ENCODE results near the gene SLC15A3. TPM values are rescaled to one million over a fixed set of nuclear protein-coding genes. Genes with fewer than 3 reads are reported as not detected.

Gene SLC15A3
- total RNA-seq, 1 donor from 2014 or later: 10.4 TPM

DNA sequence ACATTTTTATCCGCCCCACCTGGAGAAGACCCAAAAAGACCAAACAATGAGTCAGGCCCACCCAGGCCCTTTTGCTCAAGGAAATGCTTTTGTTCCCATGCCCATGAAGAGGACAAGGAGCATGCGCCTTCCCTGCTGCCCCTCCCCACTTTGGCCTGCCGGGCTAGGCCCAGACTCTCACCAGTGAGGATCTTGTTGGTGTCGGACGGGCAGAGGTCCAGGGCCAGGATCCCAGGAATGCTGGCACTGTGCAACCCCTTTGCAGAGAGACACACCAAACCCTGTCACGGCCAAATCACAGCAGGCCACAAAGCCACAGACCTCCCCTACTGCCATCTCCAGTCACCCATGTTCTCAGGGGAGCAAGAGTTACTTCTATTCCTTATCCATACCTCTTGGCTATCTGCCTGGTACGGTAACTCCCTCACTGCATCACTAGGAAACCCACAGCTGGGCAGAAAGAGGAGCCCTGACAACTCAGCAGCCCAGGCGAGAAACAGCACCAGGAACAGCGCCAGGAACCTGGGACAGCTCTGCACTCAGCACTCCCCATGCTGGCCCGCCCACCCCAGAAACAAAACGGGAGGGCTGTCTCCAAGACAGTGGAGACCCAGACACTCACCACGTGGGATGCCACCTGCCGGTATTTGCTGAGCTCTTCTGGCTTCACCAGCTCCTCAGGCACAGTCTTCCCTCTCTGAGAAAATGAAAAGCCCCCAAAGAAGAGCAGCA, 51.1 kb downstream of the SLC15A3 start:
- TF ChIP-seq, protein P1, sequence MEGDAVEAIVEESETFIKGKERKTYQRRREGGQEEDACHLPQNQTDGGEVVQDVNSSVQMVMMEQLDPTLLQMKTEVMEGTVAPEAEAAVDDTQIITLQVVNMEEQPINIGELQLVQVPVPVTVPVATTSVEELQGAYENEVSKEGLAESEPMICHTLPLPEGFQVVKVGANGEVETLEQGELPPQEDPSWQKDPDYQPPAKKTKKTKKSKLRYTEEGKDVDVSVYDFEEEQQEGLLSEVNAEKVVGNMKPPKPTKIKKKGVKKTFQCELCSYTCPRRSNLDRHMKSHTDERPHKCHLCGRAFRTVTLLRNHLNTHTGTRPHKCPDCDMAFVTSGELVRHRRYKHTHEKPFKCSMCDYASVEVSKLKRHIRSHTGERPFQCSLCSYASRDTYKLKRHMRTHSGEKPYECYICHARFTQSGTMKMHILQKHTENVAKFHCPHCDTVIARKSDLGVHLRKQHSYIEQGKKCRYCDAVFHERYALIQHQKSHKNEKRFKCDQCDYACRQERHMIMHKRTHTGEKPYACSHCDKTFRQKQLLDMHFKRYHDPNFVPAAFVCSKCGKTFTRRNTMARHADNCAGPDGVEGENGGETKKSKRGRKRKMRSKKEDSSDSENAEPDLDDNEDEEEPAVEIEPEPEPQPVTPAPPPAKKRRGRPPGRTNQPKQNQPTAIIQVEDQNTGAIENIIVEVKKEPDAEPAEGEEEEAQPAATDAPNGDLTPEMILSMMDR (conservative IDR thresholded peaks at IDR 0.05): no peak
- DNase-seq (ENCODE audit: low read depth, low spot score): no peak
- H3K36me3 Mint-ChIP-seq (ENCODE audit: low read depth): peaks cover 13% of the 10 kb centered on the region
- no peak overlapping the region for H3K27ac Mint-ChIP-seq (ENCODE audit: unreplicated experiment)
- no peaks in the 10 kb centered on the region for H3K27me3 Mint-ChIP-seq (ENCODE audit: low read depth)
- peaks cover 18% of the 10 kb centered on the region for H3K4me1 Mint-ChIP-seq
- H3K4me3 Mint-ChIP-seq: no peak overlapping the region
- H3K9me3 Mint-ChIP-seq: no peaks in the 10 kb centered on the region

DNA sequence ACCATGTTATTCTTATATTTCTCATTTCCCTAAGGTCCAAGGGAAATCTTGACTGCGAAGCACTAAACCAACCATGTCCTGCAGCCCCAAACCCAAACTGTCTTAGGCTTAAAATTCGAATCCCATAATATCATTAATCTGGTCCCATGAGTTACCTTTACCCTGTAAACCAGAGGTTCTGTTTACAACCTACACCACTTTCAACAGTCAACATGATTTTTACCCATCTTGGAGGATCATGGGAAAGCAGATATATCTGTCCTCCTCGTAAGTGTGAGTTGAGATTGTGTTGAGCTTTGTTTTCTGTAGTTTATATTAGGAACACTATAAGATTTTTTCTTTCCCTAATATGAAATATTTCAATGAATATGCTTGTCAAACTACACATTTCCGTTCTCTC, 52.0 kb downstream of the SLC15A3 start:
- peak overlapping the region; percentile 24 for H3K4me3 Mint-ChIP-seq
- peaks cover 10% of the 10 kb centered on the region for H3K4me1 Mint-ChIP-seq
- H3K36me3 Mint-ChIP-seq (ENCODE audit: low read depth): peaks cover 22% of the 10 kb centered on the region
- H3K9me3 Mint-ChIP-seq: no peaks in the 10 kb centered on the region
- TF ChIP-seq, protein P1 (conservative IDR thresholded peaks at IDR 0.05): no peak
- H3K27ac Mint-ChIP-seq (ENCODE audit: unreplicated experiment): no peak overlapping the region
- DNase-seq (ENCODE audit: low read depth, low spot score): no peak
- no peaks in the 10 kb centered on the region for H3K27me3 Mint-ChIP-seq (ENCODE audit: low read depth)

DNA sequence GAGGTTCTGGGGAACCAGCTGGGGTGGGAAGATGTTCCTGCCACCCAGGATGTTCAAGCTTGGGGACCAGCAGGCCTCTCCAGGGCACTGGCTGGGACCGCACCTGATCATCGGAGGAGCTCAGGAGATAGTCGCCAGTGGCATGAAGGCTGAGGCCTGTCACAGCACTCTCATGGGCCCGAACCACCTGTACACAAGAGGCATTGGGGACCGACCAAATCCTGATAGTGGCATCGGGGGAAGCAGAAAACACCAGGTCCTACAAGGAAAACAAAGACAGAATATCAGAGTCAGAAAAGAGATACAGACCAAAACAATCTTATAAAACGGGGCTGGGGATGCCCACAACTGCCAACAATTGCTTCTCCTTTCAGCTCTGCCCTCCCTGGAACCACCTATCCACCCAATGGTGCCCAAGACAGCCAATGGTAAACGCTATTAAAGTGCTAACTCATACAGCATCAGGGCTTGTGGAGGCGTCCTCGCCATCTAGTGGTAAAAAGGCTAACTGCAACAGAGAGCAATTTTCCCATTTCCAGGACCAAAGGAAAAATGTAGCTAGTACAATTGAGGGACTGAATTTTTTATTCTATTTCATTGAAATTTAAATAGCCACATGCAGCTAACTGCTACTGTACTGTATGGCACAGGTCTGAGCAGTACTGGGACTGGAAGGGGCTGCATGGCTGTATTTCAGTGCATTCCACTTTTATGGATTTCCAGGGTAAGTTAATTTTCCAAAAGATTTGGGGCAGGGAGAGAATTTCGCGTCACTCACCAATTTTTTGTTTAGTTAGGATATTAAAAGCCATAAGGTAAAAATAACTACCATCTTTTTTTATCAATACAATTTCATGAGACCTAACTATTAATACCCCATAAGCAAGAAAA, 52.7 kb downstream of the SLC15A3 start:
- Mint-ChIP-seq H3K27ac (ENCODE audit: unreplicated experiment) (peak overlapping the region; percentile 67), H3K4me1 (peaks cover 5% of the 10 kb centered on the region), H3K9me3 (no peaks in the 10 kb centered on the region), H3K27me3 (ENCODE audit: low read depth) (no peaks in the 10 kb centered on the region), H3K4me3 (peak overlapping the region; percentile 79), H3K36me3 (ENCODE audit: low read depth) (peaks cover 24% of the 10 kb centered on the region)
- DNase-seq (ENCODE audit: low read depth, low spot score): peak; percentile 59
- TF ChIP-seq, protein P1 (conservative IDR thresholded peaks at IDR 0.05): peak; percentile 96

DNA sequence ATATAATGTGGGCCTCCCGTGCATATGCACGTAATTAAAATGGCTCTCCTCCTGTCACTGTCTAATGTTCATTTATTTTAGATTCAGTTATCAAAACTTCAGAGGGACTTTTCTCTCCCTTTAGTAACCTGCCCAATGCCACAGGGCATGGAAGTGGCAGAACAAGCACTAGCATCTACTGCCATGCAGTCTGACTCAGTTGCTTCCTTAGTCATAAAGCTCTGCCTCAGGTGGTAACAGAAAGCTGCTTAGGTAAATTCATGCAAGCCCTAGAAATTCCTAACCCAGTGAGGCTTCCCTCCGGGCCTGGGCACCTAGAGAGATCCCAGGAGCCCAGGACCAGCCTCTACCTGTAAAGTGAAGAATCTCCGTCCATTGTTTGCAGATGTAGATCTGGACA, 54.5 kb downstream of the SLC15A3 start:
- Mint-ChIP-seq H3K9me3 (no peaks in the 10 kb centered on the region), H3K36me3 (ENCODE audit: low read depth) (peaks cover 28% of the 10 kb centered on the region), H3K27ac (ENCODE audit: unreplicated experiment) (peak overlapping the region; percentile 16), H3K27me3 (ENCODE audit: low read depth) (no peaks in the 10 kb centered on the region), H3K4me3 (no peak overlapping the region), H3K4me1 (no peaks in the 10 kb centered on the region)
- DNase-seq (ENCODE audit: low read depth, low spot score): no peak
- TF ChIP-seq, protein P1 (conservative IDR thresholded peaks at IDR 0.05): no peak

DNA sequence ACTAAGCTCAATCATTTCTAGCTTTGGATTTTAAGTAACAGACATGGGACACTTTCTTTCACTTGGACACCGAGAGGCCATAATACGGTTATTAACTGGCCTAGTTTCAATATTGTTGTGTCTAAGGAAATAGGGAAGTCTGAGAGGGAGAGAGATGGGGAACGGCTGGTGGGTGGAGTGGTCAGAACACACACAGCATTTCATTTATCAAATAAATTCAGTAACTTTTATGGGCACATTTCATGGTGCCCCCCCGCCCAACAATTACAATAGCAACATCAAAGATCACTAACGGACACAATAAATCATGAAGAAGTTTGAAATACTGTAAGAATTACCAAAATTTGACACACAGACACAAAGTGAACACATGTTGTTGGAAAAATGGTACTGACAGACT, 56.3 kb downstream of the SLC15A3 start:
- Mint-ChIP-seq H3K27ac (ENCODE audit: unreplicated experiment) (no peak overlapping the region), H3K27me3 (ENCODE audit: low read depth) (no peaks in the 10 kb centered on the region), H3K36me3 (ENCODE audit: low read depth) (peaks cover 28% of the 10 kb centered on the region), H3K9me3 (no peaks in the 10 kb centered on the region), H3K4me3 (no peak overlapping the region), H3K4me1 (no peaks in the 10 kb centered on the region)
- TF ChIP-seq, protein P1 (conservative IDR thresholded peaks at IDR 0.05): no peak
- no peak for DNase-seq (ENCODE audit: low read depth, low spot score)

All from neural crest cell (in vitro differentiated cells).